Forelimb muscle (tissue), 1 donor: ENCODE measurements around the gene PNMA8C. TPM values are rescaled to one million over a fixed set of nuclear protein-coding genes. Genes with fewer than 3 reads are reported as not detected.

ENCODE experiments used
- DNase-seq: peaks from one replicate; pipeline ENCODE4 v3.0.0-alpha.2; 2013; ENCODE audit warnings: low read depth
- polyA plus RNA-seq: library from polyadenylated mRNA; unstranded; fragments of 120-200 nt; gene quantifications from one replicate; pipeline ENCODE4 v1.2.1, GENCODE V29; 2013; ENCODE audit not compliant: insufficient read length

Gene PNMA8C
- polyA plus RNA-seq = 0.73 TPM

DNA sequence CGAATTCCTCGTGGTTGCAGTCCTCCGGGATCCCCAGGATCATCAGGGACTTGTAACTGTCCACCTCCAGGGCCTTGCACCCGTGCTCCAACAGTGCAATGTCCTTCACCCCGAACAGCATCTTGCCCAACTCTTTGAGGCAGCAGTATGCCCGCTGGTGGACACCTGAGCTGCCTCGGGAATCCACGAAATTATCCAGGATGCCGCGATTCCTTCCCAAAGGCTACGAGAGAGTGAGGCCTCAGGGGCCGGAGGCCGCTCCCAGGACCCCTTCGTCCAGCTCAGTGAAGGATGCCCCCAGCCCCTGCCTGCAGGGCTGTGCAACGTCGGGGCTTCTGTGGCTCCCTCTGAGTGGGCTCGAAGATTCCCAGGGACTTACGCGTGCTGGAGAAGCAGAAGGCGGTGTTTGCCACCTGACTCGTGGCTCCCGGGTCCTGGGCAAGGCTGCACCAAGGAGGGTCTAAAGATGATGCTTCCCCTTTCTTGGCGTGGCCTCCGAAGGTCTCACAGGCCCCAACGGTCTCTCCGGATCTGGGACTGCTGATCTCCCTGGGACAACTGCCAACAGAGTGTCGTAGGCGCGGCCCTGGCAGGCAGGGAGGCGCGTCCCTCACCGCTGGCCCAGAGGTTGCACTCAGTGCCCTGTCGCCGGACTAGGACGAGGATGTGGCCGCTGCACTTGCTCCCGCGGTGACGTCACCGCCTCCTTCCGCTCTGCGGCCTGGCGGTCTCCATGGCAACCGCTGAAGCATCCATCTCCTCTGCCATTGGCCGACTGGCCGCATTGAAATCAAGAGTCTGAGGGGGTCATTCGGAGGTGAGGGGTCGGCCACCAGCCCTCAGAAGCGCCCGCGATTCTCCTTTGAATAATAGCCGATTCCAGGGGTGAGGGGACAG lies at the start of gene PNMA8C:
TSS of gene PNMA8C (minus strand) at position 698 of the 897 bp plus-strand sequence. CDS start at position 121, 577 bp downstream.
- no peak for DNase-seq

DNA sequence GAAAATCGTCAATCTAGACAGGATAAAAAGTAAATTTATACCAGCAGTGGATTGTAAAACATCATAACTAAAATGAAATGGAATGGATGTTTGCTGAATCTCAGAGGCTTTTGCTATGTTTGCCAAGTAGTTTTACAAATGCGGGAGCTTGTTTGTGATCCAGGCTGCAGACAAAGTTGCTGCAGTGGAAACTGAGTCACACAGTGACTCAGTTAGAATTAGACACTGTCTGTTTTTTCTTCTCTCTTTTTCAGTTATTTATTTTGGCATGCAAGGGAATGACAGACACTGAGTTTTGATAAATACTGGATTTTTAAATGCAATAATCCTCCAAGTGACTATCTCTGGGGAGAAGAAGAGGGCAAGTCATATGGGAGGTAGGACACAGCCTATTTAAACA lies 47.2 kb upstream of the PNMA8C start:
- DNase-seq = no peak

- no peak for DNase-seq
These were observed 45.5 kb upstream of the PNMA8C start for GRCh38 chr19:46474211-46474610.

DNA sequence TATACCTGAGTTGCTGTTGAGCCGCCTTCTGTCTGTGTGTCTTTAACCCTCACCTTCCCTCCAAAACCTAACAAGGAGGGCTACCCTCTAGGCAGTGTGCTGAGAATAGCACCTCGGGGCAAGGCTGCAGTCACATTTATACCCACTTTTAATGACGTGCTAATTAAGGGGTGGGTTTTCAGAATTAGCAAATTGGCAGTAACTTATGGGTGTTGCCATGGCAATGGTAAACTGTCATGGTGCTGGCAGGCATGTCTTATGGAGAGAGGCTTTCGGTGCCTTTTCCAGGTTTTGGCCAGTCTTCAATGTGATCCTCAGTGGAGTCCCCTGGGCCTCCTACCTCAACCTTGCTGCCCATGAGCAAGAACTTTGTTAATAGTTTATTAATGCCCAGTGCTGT lies 43.9 kb upstream of the PNMA8C start:
- DNase-seq = no peak

DNA sequence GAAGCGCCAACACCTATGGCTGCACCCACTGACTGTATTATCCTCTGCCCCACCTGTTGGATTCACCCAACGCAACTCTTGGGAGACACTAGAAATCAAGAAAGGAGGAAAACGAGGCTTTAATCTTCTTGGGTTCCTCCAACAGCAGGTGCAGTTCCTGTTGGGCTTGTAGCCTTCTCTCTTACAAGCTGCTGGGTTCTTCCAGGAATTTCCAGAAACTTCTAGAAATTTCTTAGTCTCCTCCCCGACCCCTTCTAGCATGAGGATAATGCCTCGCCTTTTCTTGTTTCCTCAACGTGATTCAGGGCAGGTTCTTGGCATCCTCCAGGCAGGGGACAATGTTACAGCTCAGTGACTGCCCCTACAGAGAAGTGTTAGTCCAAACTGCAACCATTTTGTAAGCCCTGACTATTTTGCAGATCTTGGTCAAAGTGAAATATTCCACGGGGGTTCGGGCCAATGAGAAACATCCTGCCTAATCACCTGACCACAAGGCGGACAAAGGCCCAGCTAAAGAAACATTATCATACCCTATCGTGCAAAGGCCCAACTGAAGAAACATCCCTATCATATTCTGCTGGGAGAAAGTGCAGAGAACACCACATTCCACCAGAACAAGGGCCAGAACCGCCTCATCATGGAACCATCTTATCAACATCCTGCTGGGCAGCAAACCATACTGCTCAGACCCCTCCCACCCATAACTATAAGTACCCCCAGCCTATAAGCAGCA lies 43.2 kb upstream of the PNMA8C start:
- no peak for DNase-seq

- DNase-seq = no peak
These were observed 42.5 kb upstream of the PNMA8C start, which contains the start of gene PNMA8A for GRCh38 chr19:46471116-46471733. TSS of gene PNMA8A (minus strand) at chr19:46471563. CDS start at chr19:46471035, 528 bp downstream.

DNA sequence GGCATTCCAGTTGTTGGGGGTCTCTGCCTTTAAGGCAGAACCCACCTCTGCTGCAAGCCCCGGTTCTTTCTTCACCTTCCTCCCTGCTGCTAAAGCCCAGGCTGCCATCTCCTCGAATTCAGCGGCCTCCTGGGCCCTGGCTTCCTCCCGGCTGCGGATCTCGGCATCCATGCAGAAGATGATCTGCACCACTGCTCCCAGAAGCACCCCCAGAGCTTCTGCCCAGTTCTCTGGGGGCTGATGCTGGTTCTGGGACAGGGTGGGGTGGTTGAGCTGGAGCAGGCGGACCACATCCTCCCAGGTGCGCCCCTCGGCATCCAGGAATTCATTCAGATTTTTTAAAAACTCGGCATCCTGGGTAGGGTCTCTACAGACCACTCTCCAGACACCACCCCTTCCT lies 41.6 kb upstream of the PNMA8C start:
- no peak for DNase-seq

GRCh38 chr19:46469541-46470185 lies 40.9 kb upstream of the PNMA8C start:
- no peak for DNase-seq

DNA sequence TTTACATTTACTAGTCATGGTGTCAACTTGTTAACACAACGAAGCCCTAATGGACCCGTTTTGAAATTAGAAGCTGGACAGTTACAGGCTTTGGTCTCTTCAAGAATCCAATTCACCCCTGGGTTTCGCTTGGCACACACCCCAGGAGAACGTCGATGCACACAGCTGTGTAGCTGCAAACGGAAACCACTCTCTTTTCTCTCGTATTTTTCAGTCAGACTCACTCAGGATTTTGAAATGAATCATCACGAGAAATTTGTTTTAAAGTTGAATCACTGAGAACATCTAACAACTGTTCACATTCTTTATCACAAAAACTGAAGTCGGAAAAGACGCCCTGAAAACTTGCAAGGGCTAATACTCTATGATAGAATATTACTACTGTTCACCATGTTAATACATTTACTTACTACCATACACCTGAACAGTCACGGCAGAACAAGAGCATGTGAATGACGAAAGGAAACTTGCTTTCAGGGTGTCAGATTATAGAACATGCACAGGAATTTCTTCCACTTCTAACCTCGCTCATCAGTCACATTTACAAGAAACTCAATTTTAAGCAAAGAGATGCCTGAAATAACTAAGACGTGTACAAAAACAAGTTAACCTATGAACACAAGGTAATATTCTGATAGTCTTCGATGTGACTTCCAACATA lies 37.9 kb upstream of the PNMA8C start:
- DNase-seq = peak; percentile 55

GRCh38 chr19:46463516-46463915 lies 34.8 kb upstream of the PNMA8C start:
- no peak for DNase-seq

DNA sequence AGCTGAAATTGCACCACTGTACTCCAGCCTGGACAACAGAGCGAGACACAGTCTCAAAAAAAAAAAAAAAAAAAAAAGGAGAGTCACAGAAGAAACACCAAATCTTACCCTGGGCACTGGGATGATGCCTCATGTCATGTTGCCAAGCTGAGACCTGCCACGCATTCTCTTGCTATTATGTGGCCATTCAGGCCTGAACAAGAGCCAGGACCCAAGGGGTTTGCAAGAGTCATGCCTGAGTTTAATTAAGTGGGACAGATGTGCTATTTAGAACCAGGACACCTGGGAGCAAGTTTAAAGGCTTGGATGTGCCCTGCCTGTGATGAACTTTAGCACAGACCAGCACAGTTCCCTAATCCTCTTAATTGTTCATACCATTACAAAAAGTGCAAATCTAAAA lies 32.8 kb upstream of the PNMA8C start:
- no peak for DNase-seq

- no peak for DNase-seq
These were observed 32.2 kb upstream of the PNMA8C start for GRCh38 chr19:46460981-46461380.

DNA sequence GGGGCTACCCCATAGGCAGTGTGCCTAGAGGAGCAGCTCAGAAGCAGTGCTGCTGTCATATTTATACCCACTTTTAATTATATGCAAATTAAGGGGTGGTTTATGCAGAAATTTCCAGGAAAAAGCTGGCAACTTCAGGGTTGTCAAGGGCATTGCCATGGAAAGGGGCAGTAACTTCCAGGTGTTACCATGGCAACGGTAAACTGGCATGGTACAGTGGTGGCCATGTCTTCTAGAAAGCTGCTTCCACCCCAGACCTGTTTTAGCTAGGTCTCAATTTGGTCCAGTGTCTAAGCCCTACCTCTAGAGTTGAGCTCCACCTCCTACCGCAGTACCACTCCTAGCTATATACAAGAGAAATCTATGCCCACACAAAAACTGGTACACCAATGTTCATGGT lies 31.3 kb upstream of the PNMA8C start:
- DNase-seq = no peak

GRCh38 chr19:46456930-46457329 lies 28.2 kb upstream of the PNMA8C start:
- DNase-seq = no peak

DNA sequence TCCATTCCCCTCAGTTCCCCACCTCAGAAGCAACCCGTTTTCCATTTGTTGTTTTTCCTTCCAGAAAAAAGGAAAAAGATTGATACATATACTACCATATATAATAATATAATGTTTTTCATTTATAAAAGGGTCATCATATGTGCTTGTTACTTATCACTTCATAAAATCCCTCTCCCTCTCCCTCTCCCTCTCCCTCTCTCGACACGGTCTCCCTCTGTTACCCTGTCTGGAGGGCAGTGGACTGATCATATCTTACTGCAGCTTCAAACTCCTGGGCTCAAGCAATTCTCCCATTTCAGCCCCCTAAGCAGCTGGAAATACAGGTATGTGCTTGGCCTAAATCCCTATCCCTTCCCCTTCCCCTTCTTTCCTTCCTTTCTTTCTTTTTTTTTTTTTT lies 25.5 kb upstream of the PNMA8C start:
- no peak for DNase-seq

DNA sequence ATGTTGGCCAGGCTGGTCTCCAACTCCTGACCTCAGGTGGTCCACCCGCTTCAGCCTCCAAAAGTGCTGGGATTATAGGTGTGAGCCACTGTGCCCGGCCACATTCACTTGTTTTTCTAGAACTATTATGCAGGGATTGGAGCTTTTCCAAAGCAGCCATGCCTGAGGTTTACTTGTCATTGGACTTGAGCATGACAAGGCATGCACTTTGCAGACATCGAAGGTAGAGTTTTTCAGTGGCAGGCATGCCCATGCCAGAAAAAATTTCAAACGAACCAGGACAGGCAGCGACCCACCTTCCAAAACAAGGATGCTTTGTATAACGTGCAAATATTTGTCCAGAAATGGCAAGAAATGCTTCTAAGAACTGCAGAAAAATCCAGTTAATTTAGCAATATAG lies 24.9 kb upstream of the PNMA8C start:
- no peak for DNase-seq

- no peak for DNase-seq
These were observed 23.4 kb upstream of the PNMA8C start for GRCh38 chr19:46452186-46452585.

GRCh38 chr19:46451352-46451751 lies 22.6 kb upstream of the PNMA8C start:
- DNase-seq = no peak

DNA sequence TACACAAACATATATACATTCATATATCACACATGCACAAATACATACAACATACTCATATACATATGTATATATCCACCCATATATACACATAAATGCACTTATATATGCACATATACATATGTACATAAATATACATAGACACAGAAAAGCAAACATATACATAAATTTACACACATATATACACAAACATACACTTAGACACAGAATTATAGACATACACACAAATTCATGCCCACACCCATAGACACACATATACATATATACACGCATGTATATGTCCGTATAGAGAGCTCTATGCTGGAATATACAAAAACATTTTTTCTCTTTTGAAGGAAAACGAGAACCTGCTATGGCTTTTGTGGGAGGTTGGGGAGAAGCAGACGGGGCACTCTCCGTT lies 22.0 kb upstream of the PNMA8C start:
- DNase-seq = no peak

- DNase-seq = no peak
These were observed 20.5 kb upstream of the PNMA8C start for GRCh38 chr19:46449228-46449627.

- no peak for DNase-seq
These were observed 19.9 kb upstream of the PNMA8C start for GRCh38 chr19:46448601-46449000.
